Measurements from ENCODE around the gene MGST2. TPM values are rescaled to one million over a fixed set of nuclear protein-coding genes. Genes with fewer than 3 reads are reported as not detected.

Gene MGST2
- total and polyA plus RNA-seq, 7 experiments from 2014 or later, result 1.4 to 37.3 (median 2.5) TPM

GRCh38 chr4:139668036-139668435, 2.4 kb downstream of the MGST2 start:
- Mint-ChIP-seq H3K27ac (no peak overlapping the region), H3K4me3 (peak overlapping the region in 2 of 10 donors; percentile 1 to 9), H3K9me3 (peaks cover 0 to 2% (median 0%) of the 10 kb centered on the region in 11 donors), H3K36me3 (peaks cover 0 to 22% (median 0%) of the 10 kb centered on the region in 5 donors), H3K4me1 (peaks cover 15 to 45% (median 19%) of the 10 kb centered on the region in 7 donors), H3K27me3 (no peaks in the 10 kb centered on the region)
- intact Hi-C loops (cut with micrococcal nuclease), result loop anchor here in 1 of 2 donors (5.0 kb wide), 2 partner anchors 574 to 854 kb away; partner anchors contain the start of gene ELMOD2
- Histone ChIP-seq H3K9me3 (ENCODE audit: control insufficient read depth in 2 of 3, low read length in 3 of 3) (no peaks in the 10 kb centered on the region), H3K4me3 (ENCODE audit: low read length) (no peak overlapping the region), H3K4me1 (ENCODE audit: control insufficient read depth in 2 of 2, insufficient read depth in 2 of 2, low read length in 2 of 2) (peaks cover 0 to 9% of the 10 kb centered on the region in 2 donors), H3K27me3 (ENCODE audit: control insufficient read depth in 2 of 2, insufficient read depth in 2 of 2, low read length in 2 of 2) (no peaks in the 10 kb centered on the region), H3K36me3 (ENCODE audit: control insufficient read depth in 2 of 3, insufficient read depth in 3 of 3, low read length in 3 of 3) (no peaks in the 10 kb centered on the region), H3K27ac (ENCODE audit: low read depth, low read length) (no peak overlapping the region)
- DNase-seq (no peak), ATAC-seq (no peak)
- ChIA-PET POLR2A (no interaction called here), CTCF (no interaction called here)

- H3K27me3 ChIP-seq (ENCODE audit: control insufficient read depth in 2 of 2, insufficient read depth in 2 of 2, low read length in 2 of 2), result no peaks in the 10 kb centered on the region
- H3K27ac ChIP-seq (ENCODE audit: low read depth, low read length), result no peak overlapping the region
- Mint-ChIP-seq H3K27me3 (no peaks in the 10 kb centered on the region), H3K9me3 (peaks cover 0 to 2% (median 0%) of the 10 kb centered on the region in 11 donors), H3K4me3 (no peak overlapping the region), H3K27ac (no peak overlapping the region), H3K4me1 (peaks cover 17 to 45% (median 19%) of the 10 kb centered on the region in 7 donors), H3K36me3 (peaks cover 0 to 24% (median 0%) of the 10 kb centered on the region in 5 donors)
- no peak overlapping the region for H3K4me3 ChIP-seq (ENCODE audit: low read length)
- intact Hi-C loops (cut with micrococcal nuclease), result loop anchor here in 1 of 2 donors (5.0 kb wide), 2 partner anchors 574 to 854 kb away; partner anchors contain the start of gene ELMOD2
- CTCF ChIA-PET, result no interaction called here
- H3K9me3 ChIP-seq (ENCODE audit: control insufficient read depth in 2 of 3, low read length in 3 of 3), result no peaks in the 10 kb centered on the region
- POLR2A ChIA-PET, result no interaction called here
- no peak for ATAC-seq
- DNase-seq, result no peak
- H3K4me1 ChIP-seq (ENCODE audit: control insufficient read depth in 2 of 2, insufficient read depth in 2 of 2, low read length in 2 of 2), result peaks cover 0 to 9% of the 10 kb centered on the region in 2 donors
- no peaks in the 10 kb centered on the region for H3K36me3 ChIP-seq (ENCODE audit: control insufficient read depth in 2 of 3, insufficient read depth in 3 of 3, low read length in 3 of 3)
These were observed 3.1 kb downstream of the MGST2 start for GRCh38 chr4:139668658-139669201.

- Mint-ChIP-seq H3K27ac (no peak overlapping the region), H3K4me1 (peaks cover 18 to 43% (median 19%) of the 10 kb centered on the region in 7 donors), H3K4me3 (no peak overlapping the region), H3K27me3 (no peaks in the 10 kb centered on the region), H3K9me3 (peaks cover 0 to 2% (median 0%) of the 10 kb centered on the region in 11 donors), H3K36me3 (peaks cover 0 to 25% (median 0%) of the 10 kb centered on the region in 5 donors)
- intact Hi-C loops (cut with micrococcal nuclease), result loop anchor here in 1 of 2 donors (5.0 kb wide), 2 partner anchors 573 to 853 kb away; partner anchors contain the start of gene ELMOD2
- no peaks in the 10 kb centered on the region for H3K9me3 ChIP-seq (ENCODE audit: control insufficient read depth in 2 of 3, low read length in 3 of 3)
- POLR2A ChIA-PET, result no interaction called here
- no peak overlapping the region for H3K4me3 ChIP-seq (ENCODE audit: low read length)
- no peaks in the 10 kb centered on the region for H3K27me3 ChIP-seq (ENCODE audit: control insufficient read depth in 2 of 2, insufficient read depth in 2 of 2, low read length in 2 of 2)
- H3K4me1 ChIP-seq (ENCODE audit: control insufficient read depth in 2 of 2, insufficient read depth in 2 of 2, low read length in 2 of 2), result peaks cover 0 to 9% of the 10 kb centered on the region in 2 donors
- CTCF ChIA-PET, result no interaction called here
- DNase-seq, result no peak
- H3K27ac ChIP-seq (ENCODE audit: low read depth, low read length), result no peak overlapping the region
- H3K36me3 ChIP-seq (ENCODE audit: control insufficient read depth in 2 of 3, insufficient read depth in 3 of 3, low read length in 3 of 3), result no peaks in the 10 kb centered on the region
- no peak for ATAC-seq
These were observed 3.7 kb downstream of the MGST2 start for GRCh38 chr4:139669335-139669734.

GRCh38 chr4:139669890-139670289, 4.3 kb downstream of the MGST2 start:
- Histone ChIP-seq H3K4me3 (ENCODE audit: low read length) (no peak overlapping the region), H3K36me3 (ENCODE audit: control insufficient read depth in 2 of 3, insufficient read depth in 3 of 3, low read length in 3 of 3) (no peaks in the 10 kb centered on the region), H3K27me3 (ENCODE audit: control insufficient read depth in 2 of 2, insufficient read depth in 2 of 2, low read length in 2 of 2) (no peaks in the 10 kb centered on the region), H3K9me3 (ENCODE audit: control insufficient read depth in 2 of 3, low read length in 3 of 3) (no peaks in the 10 kb centered on the region), H3K27ac (ENCODE audit: low read depth, low read length) (no peak overlapping the region), H3K4me1 (ENCODE audit: control insufficient read depth in 2 of 2, insufficient read depth in 2 of 2, low read length in 2 of 2) (peaks cover 0 to 9% of the 10 kb centered on the region in 2 donors)
- ATAC-seq, result no peak
- CTCF ChIA-PET, result no interaction called here
- no peak overlapping the region for H3K4me3 Mint-ChIP-seq
- POLR2A ChIA-PET, result no interaction called here
- H3K27ac Mint-ChIP-seq, result no peak overlapping the region
- H3K27me3 Mint-ChIP-seq, result no peaks in the 10 kb centered on the region
- H3K4me1 Mint-ChIP-seq, result peaks cover 18 to 43% (median 19%) of the 10 kb centered on the region in 7 donors
- H3K9me3 Mint-ChIP-seq, result peaks cover 0 to 2% (median 0%) of the 10 kb centered on the region in 11 donors
- intact Hi-C loops (cut with micrococcal nuclease), result loop anchor here in 1 of 2 donors (5.0 kb wide), 2 partner anchors 572 to 852 kb away; partner anchors contain the start of gene ELMOD2
- peaks cover 0 to 25% (median 0%) of the 10 kb centered on the region in 5 donors for H3K36me3 Mint-ChIP-seq
- no peak for DNase-seq

GRCh38 chr4:139670775-139671174, 5.2 kb downstream of the MGST2 start:
- H3K36me3 ChIP-seq (ENCODE audit: control insufficient read depth in 2 of 3, insufficient read depth in 3 of 3, low read length in 3 of 3), result no peaks in the 10 kb centered on the region
- no peaks in the 10 kb centered on the region for H3K27me3 ChIP-seq (ENCODE audit: control insufficient read depth in 2 of 2, insufficient read depth in 2 of 2, low read length in 2 of 2)
- intact Hi-C loops (cut with micrococcal nuclease), result no loop called here
- DNase-seq (no peak), ATAC-seq (no peak)
- peaks cover 0 to 9% of the 10 kb centered on the region in 2 donors for H3K4me1 ChIP-seq (ENCODE audit: control insufficient read depth in 2 of 2, insufficient read depth in 2 of 2, low read length in 2 of 2)
- no peak overlapping the region for H3K27ac ChIP-seq (ENCODE audit: low read depth, low read length)
- H3K4me3 ChIP-seq (ENCODE audit: low read length), result no peak overlapping the region
- H3K36me3 Mint-ChIP-seq, result peaks cover 0 to 28% (median 0%) of the 10 kb centered on the region in 5 donors
- CTCF ChIA-PET, result no interaction called here
- POLR2A ChIA-PET, result no interaction called here
- H3K9me3 ChIP-seq (ENCODE audit: control insufficient read depth in 2 of 3, low read length in 3 of 3), result no peaks in the 10 kb centered on the region
- H3K4me3 Mint-ChIP-seq, result no peak overlapping the region
- no peaks in the 10 kb centered on the region for H3K27me3 Mint-ChIP-seq
- peaks cover 12 to 37% (median 13%) of the 10 kb centered on the region in 7 donors for H3K4me1 Mint-ChIP-seq
- H3K9me3 Mint-ChIP-seq, result peaks cover 0 to 2% (median 0%) of the 10 kb centered on the region in 11 donors
- no peak overlapping the region for H3K27ac Mint-ChIP-seq

- Mint-ChIP-seq H3K36me3 (peaks cover 0 to 24% (median 0%) of the 10 kb centered on the region in 5 donors), H3K4me3 (no peak overlapping the region), H3K9me3 (peaks cover 0 to 2% (median 0%) of the 10 kb centered on the region in 11 donors), H3K27me3 (no peaks in the 10 kb centered on the region), H3K4me1 (peaks cover 0 to 35% (median under 1%) of the 10 kb centered on the region in 7 donors), H3K27ac (no peak overlapping the region)
- DNase-seq (no peak), ATAC-seq (no peak)
- no peak overlapping the region for H3K27ac ChIP-seq (ENCODE audit: low read depth, low read length)
- H3K4me3 ChIP-seq (ENCODE audit: low read length), result no peak overlapping the region
- H3K36me3 ChIP-seq (ENCODE audit: control insufficient read depth in 2 of 3, insufficient read depth in 3 of 3, low read length in 3 of 3), result no peaks in the 10 kb centered on the region
- no peaks in the 10 kb centered on the region for H3K27me3 ChIP-seq (ENCODE audit: control insufficient read depth in 2 of 2, insufficient read depth in 2 of 2, low read length in 2 of 2)
- no peaks in the 10 kb centered on the region for H3K9me3 ChIP-seq (ENCODE audit: control insufficient read depth in 2 of 3, low read length in 3 of 3)
- no peaks in the 10 kb centered on the region for H3K4me1 ChIP-seq (ENCODE audit: control insufficient read depth in 2 of 2, insufficient read depth in 2 of 2, low read length in 2 of 2)
- POLR2A ChIA-PET, result no interaction called here
- CTCF ChIA-PET, result no interaction called here
- intact Hi-C loops (cut with micrococcal nuclease), result no loop called here
These were observed 6.6 kb downstream of the MGST2 start for GRCh38 chr4:139672215-139672614.

- H3K4me3 ChIP-seq (ENCODE audit: low read length), result no peak overlapping the region
- H3K9me3 Mint-ChIP-seq, result peaks cover 0 to 2% (median 0%) of the 10 kb centered on the region in 11 donors
- no peak for DNase-seq
- ATAC-seq, result no peak
- no peak overlapping the region for H3K4me3 Mint-ChIP-seq
- no peak overlapping the region for H3K27ac Mint-ChIP-seq
- peaks cover 0 to 30% (median 0%) of the 10 kb centered on the region in 7 donors for H3K4me1 Mint-ChIP-seq
- no peaks in the 10 kb centered on the region for H3K27me3 Mint-ChIP-seq
- no peaks in the 10 kb centered on the region for H3K36me3 ChIP-seq (ENCODE audit: control insufficient read depth in 2 of 3, insufficient read depth in 3 of 3, low read length in 3 of 3)
- ChIA-PET CTCF (interaction anchor here (0.7 kb wide), 1 partner anchor 14 kb away, joined by 3 read pairs; no protein-coding TSS in a partner anchor), POLR2A (no interaction called here)
- no peaks in the 10 kb centered on the region for H3K27me3 ChIP-seq (ENCODE audit: control insufficient read depth in 2 of 2, insufficient read depth in 2 of 2, low read length in 2 of 2)
- H3K9me3 ChIP-seq (ENCODE audit: control insufficient read depth in 2 of 3, low read length in 3 of 3), result no peaks in the 10 kb centered on the region
- H3K27ac ChIP-seq (ENCODE audit: low read depth, low read length), result no peak overlapping the region
- H3K4me1 ChIP-seq (ENCODE audit: control insufficient read depth in 2 of 2, insufficient read depth in 2 of 2, low read length in 2 of 2), result no peaks in the 10 kb centered on the region
- peaks cover 0 to 19% (median 0%) of the 10 kb centered on the region in 5 donors for H3K36me3 Mint-ChIP-seq
- intact Hi-C loops (cut with micrococcal nuclease), result no loop called here
These were observed 7.1 kb downstream of the MGST2 start for GRCh38 chr4:139672732-139673131.
